HepG2 (cell line): Measurements from ENCODE around the gene TAT. TPM values are rescaled to one million over a fixed set of nuclear protein-coding genes. Genes with fewer than 3 reads are reported as not detected.
A peak's percentile ranks its signal among the peaks of the same experiment; 100 is the strongest.

Experiments
- AKAP8 ChIP-seq: sonication (generic); formaldehyde crosslinking; IDR thresholded peaks from 2 replicates; pipeline ENCODE4 v1.5.1; 2020; ENCODE audit warnings: mild to moderate bottlenecking, missing genetic modification reagents
- HDAC1 ChIP-seq: sonication (generic); formaldehyde crosslinking; IDR thresholded peaks from 2 replicates; pipeline ENCODE4 v1.5.1; 2020; ENCODE audit warnings: mild to moderate bottlenecking, missing genetic modification reagents
- KAT2B ChIP-seq: fragments of 150-350 bp; IDR thresholded peaks from 2 replicates; pipeline ENCODE4 v1.6.1; 2014; ENCODE audit warnings: low read depth, low read length, borderline replicate concordance
- MAF1 ChIP-seq: sonication (generic); formaldehyde crosslinking; IDR thresholded peaks from 2 replicates; pipeline ENCODE4 v1.5.0; 2020; ENCODE audit warnings: missing genetic modification reagents, borderline replicate concordance
- MZF1 ChIP-seq: sonication (generic); formaldehyde crosslinking; IDR thresholded peaks from 2 replicates; pipeline ENCODE4 v1.8.1; 2023; ENCODE audit warnings: mild to moderate bottlenecking, missing genetic modification reagents, borderline replicate concordance
- NAIF1 ChIP-seq: sonication (generic); formaldehyde crosslinking; IDR thresholded peaks from 2 replicates; pipeline ENCODE4 v1.5.0; 2020; ENCODE audit warnings: mild to moderate bottlenecking, missing genetic modification reagents, borderline replicate concordance
- SMC3 ChIP-seq: IDR thresholded peaks from 2 replicates; pipeline ENCODE4 v1.6.1; 2011; ENCODE audit warnings: low read length, improper control_type of control experiment
- SOX5 ChIP-seq: IDR thresholded peaks from 2 replicates; pipeline ENCODE4 v1.6.1; 2016; ENCODE audit warnings: borderline replicate concordance
- TARDBP ChIP-seq: sonication (generic); formaldehyde crosslinking; IDR thresholded peaks from 2 replicates; pipeline ENCODE4 v1.8.0; 2022; ENCODE audit warnings: mild to moderate bottlenecking, missing genetic modification reagents
- ZMYM4 ChIP-seq: sonication (generic); formaldehyde crosslinking; IDR thresholded peaks from 2 replicates; pipeline ENCODE4 v1.8.1; 2023; ENCODE audit warnings: mild to moderate bottlenecking, missing genetic modification reagents
- ZNF143 ChIP-seq: sonication (generic); formaldehyde crosslinking; IDR thresholded peaks from 2 replicates; pipeline ENCODE4 v1.4.0; 2020; ENCODE audit warnings: missing genetic modification reagents
- ZNF225 ChIP-seq: sonication (generic); formaldehyde crosslinking; IDR thresholded peaks from 2 replicates; pipeline ENCODE4 v1.4.0; 2020; ENCODE audit warnings: mild to moderate bottlenecking, missing genetic modification reagents
- ZNF232 ChIP-seq: sonication (generic); formaldehyde crosslinking; IDR thresholded peaks from 2 replicates; pipeline ENCODE4 v1.4.0; 2020; ENCODE audit warnings: missing genetic modification reagents, borderline replicate concordance
- ZNF292 ChIP-seq: sonication (generic); formaldehyde crosslinking; IDR thresholded peaks from 2 replicates; pipeline ENCODE4 v1.8.1; 2022; ENCODE audit warnings: mild to moderate bottlenecking, low read depth, missing genetic modification reagents, borderline replicate concordance
- ZNF441 ChIP-seq: sonication (generic); formaldehyde crosslinking; IDR thresholded peaks from 2 replicates; pipeline ENCODE4 v1.7.0; 2021; ENCODE audit warnings: missing genetic modification reagents, borderline replicate concordance
- polyA plus RNA-seq, 8 experiments: library from polyadenylated mRNA; depleted of rRNA in 3 of 8; stranded (reverse) in 7 of 8; unstranded in 1 of 8; fragments of >200 nt; fragmentation: Illumina TruSeq in 4 of 8; extraction: Trizol in 4 of 8; gene quantifications; 2 replicates each; pipeline versions ENCODE4 v1.2.1 to v1.2.3, GENCODE V29; 2011 to 2016; ENCODE audit warnings: low read depth in 4 of 8, missing spikeins in 1 of 8, mixed read lengths in 1 of 8; ENCODE audit not compliant: insufficient read depth in 1 of 8
- total RNA-seq, 5 experiments: library from RNA; depleted of rRNA; stranded (reverse); fragments of >200 nt; fragmentation: Illumina TruSeq; extraction: Trizol; gene quantifications; 2 replicates each; pipeline ENCODE4 v1.2.3, GENCODE V29; 2016; ENCODE audit warnings: low read depth in 1 of 5
- TF ChIP-seq, protein P1 (sequence below): sonication (generic); formaldehyde crosslinking; IDR thresholded peaks from 2 replicates; pipeline ENCODE4 v1.8.1; 2023; ENCODE audit warnings: mild to moderate bottlenecking, missing genetic modification reagents, borderline replicate concordance
- TF ChIP-seq, protein P2 (sequence below), 2 experiments: fragments of 450-650 bp in 1 of 2; sonication (generic) in 1 of 2; formaldehyde crosslinking in 1 of 2; IDR thresholded peaks; 2 replicates each; pipeline versions ENCODE4 v1.6.1 to v1.8.0; 2016 to 2022; ENCODE audit warnings: antibody characterized with exemption in 1 of 2, mild to moderate bottlenecking in 1 of 2, missing genetic modification reagents in 1 of 2
- TF ChIP-seq, protein P3 (sequence below): sonication (generic); formaldehyde crosslinking; IDR thresholded peaks from 2 replicates; pipeline ENCODE4 v1.4.0; 2020; ENCODE audit warnings: missing genetic modification reagents, borderline replicate concordance

TAT gene
- total and polyA plus RNA-seq, 2 of the 13 experiments (the other 11 are each of a cell fraction or from before 2014, with no cell fraction given): 1.6 to 5.8 TPM

DNA sequence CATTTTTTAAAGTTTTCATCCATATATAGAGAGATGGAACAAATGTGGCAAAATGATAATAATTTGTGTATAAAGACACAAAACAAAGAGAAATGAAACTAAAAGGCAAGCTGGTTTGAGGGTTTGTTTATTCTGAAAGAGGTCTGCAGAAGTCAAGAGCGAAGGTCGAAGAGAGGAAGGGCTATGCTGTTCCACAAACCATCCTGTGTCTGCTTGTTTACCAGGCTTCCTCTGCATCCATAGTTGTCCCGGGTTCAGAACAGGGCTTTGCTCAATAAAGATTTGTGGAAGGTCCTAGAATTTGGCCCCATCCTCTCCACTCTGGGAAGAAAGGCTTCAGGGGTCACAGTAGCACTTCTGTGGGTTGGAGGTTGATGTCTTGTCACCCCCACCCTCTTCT lies 46.7 kb upstream of the TAT start (continued):
- TF ChIP-seq, protein P1, sequence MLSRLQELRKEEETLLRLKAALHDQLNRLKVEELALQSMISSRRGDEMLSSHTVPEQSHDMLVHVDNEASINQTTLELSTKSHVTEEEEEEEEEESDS (CRISPR knock-in tag): no peak
- TF ChIP-seq SOX5 (CRISPR knock-in tag) (peak; percentile 49; the same call in 1 of the 2 replicates), TARDBP (CRISPR knock-in tag) (0 out of 2 replicates have a peak, but pooled peaks have one; percentile 58), ZNF225 (CRISPR knock-in tag) (no peak), ZMYM4 (CRISPR knock-in tag) (peak; percentile 58; the same call in 1 of the 2 replicates), KAT2B (no peak), ZNF292 (CRISPR knock-in tag) (peak; percentile 65; the same call in 1 of the 2 replicates), NAIF1 (CRISPR knock-in tag) (no peak), SMC3 (no peak), ZNF441 (CRISPR knock-in tag) (no peak), AKAP8 (CRISPR knock-in tag) (no peak), HDAC1 (CRISPR knock-in tag) (0 out of 2 replicates have a peak, but pooled peaks have one; percentile 24), MZF1 (CRISPR knock-in tag) (no peak), MAF1 (CRISPR knock-in tag) (no peak), ZNF143 (CRISPR knock-in tag) (no peak), ZNF232 (peak; percentile 51; the same call in 1 of the 2 replicates)
- TF ChIP-seq, protein P2, sequence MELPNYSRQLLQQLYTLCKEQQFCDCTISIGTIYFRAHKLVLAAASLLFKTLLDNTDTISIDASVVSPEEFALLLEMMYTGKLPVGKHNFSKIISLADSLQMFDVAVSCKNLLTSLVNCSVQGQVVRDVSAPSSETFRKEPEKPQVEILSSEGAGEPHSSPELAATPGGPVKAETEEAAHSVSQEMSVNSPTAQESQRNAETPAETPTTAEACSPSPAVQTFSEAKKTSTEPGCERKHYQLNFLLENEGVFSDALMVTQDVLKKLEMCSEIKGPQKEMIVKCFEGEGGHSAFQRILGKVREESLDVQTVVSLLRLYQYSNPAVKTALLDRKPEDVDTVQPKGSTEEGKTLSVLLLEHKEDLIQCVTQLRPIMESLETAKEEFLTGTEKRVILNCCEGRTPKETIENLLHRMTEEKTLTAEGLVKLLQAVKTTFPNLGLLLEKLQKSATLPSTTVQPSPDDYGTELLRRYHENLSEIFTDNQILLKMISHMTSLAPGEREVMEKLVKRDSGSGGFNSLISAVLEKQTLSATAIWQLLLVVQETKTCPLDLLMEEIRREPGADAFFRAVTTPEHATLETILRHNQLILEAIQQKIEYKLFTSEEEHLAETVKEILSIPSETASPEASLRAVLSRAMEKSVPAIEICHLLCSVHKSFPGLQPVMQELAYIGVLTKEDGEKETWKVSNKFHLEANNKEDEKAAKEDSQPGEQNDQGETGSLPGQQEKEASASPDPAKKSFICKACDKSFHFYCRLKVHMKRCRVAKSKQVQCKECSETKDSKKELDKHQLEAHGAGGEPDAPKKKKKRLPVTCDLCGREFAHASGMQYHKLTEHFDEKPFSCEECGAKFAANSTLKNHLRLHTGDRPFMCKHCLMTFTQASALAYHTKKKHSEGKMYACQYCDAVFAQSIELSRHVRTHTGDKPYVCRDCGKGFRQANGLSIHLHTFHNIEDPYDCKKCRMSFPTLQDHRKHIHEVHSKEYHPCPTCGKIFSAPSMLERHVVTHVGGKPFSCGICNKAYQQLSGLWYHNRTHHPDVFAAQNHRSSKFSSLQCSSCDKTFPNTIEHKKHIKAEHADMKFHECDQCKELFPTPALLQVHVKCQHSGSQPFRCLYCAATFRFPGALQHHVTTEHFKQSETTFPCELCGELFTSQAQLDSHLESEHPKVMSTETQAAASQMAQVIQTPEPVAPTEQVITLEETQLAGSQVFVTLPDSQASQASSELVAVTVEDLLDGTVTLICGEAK (IDR thresholded peaks at IDR 0.05): no peak
- TF ChIP-seq, protein P2 (CRISPR knock-in tag; IDR thresholded peaks at IDR 0.05): peak; percentile 97
- TF ChIP-seq, protein P3, sequence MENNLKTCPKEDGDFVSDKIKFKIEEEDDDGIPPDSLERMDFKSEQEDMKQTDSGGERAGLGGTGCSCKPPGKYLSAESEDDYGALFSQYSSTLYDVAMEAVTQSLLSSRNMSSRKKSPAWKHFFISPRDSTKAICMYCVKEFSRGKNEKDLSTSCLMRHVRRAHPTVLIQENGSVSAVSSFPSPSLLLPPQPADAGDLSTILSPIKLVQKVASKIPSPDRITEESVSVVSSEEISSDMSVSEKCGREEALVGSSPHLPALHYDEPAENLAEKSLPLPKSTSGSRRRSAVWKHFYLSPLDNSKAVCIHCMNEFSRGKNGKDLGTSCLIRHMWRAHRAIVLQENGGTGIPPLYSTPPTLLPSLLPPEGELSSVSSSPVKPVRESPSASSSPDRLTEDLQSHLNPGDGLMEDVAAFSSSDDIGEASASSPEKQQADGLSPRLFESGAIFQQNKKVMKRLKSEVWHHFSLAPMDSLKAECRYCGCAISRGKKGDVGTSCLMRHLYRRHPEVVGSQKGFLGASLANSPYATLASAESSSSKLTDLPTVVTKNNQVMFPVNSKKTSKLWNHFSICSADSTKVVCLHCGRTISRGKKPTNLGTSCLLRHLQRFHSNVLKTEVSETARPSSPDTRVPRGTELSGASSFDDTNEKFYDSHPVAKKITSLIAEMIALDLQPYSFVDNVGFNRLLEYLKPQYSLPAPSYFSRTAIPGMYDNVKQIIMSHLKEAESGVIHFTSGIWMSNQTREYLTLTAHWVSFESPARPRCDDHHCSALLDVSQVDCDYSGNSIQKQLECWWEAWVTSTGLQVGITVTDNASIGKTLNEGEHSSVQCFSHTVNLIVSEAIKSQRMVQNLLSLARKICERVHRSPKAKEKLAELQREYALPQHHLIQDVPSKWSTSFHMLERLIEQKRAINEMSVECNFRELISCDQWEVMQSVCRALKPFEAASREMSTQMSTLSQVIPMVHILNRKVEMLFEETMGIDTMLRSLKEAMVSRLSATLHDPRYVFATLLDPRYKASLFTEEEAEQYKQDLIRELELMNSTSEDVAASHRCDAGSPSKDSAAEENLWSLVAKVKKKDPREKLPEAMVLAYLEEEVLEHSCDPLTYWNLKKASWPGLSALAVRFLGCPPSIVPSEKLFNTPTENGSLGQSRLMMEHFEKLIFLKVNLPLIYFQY (CRISPR knock-in tag): 0 out of 2 replicates have a peak, but pooled peaks have one; percentile 21
